GF-D8 (cell line): ENCODE results near the gene CFAP97D2.

Source experiments
- DNase-seq: peaks from one replicate; lab custom pipeline; 2025; lab: John Stamatoyannopoulos, UW

CFAP97D2 gene

DNA sequence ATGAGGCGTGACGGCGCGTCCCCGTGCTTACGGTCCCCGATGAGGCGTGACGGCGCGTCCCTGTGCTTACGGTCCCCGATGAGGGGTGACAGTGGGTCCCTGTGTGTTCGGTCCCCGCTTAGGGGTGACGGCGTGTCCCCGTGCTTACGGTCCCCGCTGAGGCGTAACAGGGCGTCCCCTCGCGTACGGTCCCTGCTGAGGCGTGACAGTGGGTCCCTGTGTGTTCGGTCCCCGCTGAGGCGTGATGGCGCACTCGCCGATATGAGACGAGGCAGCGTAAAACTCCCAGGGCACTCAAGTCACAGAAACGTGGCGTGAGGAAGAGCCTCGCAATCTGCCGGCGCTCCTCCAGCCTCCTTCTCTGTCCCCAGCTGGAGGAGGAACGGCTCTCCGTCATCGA is 20.9 kb downstream of the CFAP97D2 start:
- DNase-seq, result no peak

DNA sequence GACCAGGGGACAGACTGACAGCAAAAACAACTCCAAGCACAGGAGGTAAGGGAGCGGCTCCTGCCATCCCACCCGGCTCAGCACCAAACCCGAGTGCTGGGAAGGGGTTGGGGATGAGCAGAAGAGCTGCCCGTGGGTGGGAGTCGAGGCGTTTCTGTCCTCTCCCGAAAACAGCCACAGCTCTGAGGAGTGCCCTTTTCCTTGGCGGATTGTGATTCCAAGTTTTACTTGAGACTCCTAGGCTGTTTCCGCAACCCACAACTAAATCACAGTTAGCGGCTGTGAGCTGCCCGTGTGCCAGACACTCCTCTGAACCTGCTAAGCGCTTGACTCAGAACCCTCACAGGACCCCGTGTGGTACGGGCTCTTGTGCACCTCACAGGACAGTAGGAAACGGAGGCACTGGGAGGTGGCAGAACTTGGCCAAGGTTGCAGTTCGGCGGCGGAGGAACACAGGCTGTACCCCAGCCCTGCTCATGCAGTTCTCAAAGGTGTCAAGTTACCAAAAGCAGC is 21.4 kb downstream of the CFAP97D2 start:
- no peak for DNase-seq

DNA sequence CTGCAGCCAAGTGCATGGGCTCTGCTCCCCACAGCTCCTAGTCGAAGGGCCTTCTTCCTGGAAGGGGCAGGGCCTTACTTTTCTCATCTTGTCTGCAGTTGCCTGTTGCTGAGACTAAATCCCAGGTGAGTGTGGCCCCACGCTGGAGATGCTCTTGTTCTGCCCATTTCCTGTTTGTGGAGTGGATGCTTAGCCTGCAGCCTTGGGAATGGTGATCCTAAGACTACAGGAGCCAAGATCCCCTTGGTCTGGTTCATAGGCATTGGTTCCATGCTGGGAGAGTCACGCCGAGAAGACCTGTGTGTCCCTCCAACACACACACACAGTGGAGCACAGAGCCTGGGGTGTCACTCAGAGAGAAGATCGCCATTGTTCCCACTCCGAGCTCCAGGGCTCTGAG is 23.5 kb downstream of the CFAP97D2 start:
- no peak for DNase-seq

DNA sequence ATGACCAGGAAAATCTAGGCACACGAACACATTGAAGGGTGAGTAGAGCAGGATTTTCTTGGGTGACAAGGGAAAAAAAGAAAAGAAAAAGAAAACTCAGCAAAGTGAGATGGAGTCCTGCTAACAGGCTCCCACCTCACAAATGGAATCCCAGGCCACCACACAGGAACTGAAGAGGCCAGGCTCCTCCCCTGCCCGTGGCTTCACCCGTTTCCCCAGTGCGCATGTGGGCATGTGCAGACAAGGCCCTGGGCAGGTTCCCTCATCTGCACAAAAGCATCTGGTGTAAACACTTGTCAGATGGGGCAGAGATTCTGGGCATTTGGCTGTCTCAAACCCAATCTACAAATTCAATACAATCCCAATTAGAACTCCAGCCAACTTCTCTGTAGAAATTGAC is 24.5 kb downstream of the CFAP97D2 start:
- DNase-seq, result no peak

DNA sequence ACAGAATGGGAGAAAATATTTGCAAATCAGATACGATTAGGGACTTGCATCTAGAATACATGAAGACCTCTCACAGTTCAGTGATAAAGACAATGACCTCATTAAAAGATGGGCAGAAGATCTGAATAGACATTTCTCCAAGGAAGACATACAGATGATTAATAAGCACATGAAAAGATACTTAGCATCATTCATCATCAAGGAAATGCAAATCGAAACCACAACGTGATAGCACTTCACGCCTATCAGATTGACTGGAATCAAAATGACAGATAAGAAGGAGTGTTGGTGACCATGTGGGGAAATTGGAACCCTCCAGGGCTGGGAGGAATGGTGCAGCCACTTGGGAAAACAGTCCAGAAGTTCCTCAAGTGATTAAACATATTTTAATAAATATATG is 25.8 kb downstream of the CFAP97D2 start:
- DNase-seq, result no peak

DNA sequence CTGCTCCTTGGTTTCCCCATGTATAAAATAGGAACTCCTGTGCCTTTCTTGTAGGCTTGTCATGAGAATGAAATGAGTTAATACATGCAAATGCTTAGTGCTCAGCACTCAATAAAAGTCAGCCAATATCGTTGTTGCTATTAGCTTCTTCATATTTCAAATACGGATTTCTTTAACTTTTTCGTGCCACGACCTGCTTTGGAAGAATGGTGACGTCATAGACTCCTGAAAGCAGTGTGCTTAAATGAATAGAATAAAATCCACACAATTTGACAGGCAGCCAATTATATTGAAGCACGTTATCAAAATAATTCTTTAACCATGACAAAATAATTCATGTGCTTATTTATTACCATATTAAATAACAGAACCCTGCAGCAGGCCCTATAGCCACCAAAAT is 29.1 kb downstream of the CFAP97D2 start:
- no peak for DNase-seq

DNA sequence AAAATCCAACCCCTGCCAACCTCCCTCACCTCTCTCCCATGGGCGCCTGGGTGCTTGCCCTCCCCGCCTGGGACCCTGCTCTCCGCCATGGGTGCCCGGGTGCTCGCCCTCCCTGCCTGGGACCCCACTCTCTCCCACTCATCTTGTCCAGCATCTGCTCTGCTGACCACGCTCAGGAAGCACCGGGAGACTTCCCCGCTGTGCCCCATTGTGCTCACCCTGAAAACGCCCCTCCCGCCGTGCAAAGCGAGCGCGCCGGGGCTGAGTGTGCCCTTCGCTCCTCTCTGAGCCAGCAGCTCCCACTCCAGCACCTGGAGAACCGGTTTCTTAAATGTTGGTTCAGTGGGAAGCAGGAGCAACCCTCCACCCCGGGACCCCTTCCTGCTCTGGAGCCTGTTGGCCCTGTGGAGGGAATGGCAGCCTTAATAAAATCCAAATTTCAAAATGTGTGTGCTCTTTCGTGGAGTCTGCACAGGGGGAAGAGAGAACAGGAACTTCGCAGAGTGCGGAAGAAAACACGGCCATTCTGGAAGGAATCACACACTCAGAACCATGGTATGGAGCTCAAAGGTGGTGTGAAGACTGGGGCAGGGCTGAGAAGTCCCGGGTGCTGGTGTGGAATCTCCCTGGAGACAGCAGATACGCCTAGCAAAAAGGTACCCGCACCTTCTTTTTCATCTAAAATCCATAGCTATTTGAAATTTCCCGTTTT is 32.5 kb downstream of the CFAP97D2 start:
- no peak for DNase-seq

DNA sequence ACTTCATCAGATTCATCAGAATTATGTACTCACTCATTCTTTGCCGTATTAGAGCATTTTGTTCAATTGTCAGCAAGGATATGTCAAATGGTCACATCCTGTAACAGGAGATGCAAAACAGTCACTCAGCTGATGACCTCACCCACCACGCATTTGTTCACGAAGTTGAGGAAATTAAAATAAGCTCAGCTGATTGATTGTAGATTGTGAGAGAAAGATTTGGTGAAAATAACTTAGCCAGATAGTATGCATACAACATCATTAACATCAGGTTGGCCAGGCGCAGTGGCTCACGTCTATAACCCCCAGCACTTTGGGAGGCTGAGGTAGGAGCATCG is 33.1 kb downstream of the CFAP97D2 start:
- DNase-seq, result no peak

DNA sequence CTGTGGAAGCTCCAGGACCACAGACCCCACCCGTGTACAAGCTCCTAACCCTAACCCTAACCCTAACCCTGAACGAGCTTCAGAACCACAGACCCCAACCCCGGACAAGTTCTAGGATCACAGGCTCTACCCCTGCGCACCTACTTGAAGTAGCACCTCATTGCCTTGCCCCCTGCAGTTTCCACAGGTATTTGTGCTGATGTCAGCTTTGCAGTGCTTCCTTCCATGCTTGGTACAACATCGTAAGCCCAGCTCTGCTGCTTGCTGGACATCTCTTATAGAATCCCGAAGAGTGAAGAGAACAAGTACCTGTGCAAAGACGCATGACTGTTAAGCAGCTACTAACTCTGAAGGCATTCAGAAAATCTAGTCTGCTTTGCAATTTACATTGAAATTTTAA is 34.9 kb downstream of the CFAP97D2 start:
- DNase-seq, result no peak

DNA sequence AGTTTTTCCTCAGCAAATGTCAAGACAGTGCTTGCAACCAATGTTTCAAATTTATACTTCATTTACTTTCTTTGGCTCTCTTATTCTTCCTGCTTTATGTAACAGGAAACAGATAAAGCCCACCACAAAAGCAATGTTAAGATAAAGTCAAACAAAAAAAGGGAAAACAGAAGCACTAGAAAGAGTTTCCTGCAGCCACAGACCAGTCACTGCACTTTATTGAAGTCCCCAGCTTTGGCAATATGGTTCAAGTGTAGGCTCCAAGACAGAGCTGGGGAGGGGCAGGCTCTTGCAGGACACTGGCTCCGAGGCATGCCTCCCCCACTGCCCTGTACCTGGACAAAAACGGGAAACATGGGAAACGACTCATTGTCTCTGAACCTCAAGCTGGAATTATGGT is 40.3 kb downstream of the CFAP97D2 start:
- peak; percentile 59 for DNase-seq

DNA sequence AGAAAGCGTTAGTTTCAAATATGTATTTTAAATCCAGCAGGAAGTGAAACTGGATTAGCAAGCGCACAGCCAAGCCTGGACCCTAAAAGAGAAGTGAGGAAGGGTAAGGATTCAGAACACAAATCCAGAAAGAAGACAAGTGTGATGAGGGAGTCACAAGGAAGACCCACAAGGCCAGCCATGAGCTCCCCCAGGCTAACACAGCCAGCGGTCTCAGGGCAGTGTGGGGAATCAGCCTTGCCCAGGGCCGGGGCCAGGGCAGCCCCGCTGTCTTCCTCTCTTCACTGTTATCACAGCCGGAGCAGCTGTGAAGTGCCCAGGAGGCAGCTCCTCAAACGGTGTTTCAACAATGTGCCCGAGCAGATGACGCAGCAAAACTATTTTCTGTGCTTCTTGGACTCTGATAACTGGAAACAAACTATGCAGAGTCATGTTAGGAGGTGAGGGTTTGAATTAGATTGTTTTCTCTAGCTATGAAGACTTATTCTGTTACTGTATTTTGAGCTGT is 43.5 kb downstream of the CFAP97D2 start:
- DNase-seq, result peak; percentile 90

DNA sequence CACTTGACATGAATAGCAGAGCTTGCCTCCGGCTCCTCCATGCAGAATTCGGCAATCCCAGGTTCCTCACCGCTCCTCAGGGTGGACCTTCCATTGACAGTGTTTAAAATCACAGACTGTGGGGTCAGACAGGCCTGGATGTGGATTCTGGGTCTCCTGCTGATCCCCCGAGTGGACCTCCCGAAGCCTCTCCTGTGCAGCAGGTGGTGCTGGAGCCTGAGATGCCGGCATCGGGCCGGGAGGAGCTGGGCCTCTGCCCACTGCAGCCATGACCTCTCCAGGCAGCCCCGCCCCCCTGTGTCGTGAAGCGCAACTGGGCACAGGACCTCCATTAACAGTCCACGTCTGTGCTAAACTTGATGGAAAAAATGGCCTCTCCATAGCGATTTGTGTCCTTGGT is 45.1 kb downstream of the CFAP97D2 start:
- no peak for DNase-seq

DNA sequence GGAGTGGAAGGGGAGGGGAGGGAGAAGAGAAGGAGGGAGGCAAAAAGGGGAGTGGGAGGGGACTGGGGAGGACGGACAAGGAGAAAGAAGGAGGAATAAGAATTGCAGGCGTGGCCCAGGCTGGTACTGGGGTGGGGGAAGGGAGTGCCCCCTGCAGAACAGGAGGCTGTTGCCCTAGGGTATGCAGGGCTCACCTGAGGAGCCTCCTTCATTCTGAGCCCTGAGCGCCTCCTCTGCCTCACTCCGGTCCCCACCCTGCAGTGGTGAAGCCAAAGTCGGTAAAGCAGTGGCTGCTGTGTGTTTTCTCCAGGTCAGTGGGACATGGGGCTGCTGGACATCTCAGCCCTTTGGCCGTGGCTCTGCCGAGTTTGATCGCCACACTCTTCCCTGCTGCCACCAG is 46.6 kb downstream of the CFAP97D2 start:
- no peak for DNase-seq

DNA sequence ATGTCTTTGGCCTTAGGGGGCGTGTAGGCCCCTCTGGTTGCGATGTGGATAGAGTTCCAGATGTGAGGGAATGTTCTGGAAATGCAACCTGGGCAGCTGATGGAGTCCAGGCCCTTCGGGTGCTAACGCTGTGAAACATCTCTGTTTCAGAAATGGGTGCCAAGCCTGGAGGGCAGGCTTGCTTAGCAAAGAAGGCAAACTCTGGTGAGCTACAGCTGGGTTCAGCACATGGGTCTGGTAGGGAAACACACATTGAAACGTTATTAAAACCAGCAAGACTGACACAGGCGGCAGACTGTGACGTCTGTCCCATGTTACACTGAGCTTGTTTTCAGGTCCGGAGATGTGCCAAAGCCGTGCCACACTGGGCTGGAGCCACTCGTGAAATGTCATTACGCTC is 47.0 kb downstream of the CFAP97D2 start:
- no peak for DNase-seq

DNA sequence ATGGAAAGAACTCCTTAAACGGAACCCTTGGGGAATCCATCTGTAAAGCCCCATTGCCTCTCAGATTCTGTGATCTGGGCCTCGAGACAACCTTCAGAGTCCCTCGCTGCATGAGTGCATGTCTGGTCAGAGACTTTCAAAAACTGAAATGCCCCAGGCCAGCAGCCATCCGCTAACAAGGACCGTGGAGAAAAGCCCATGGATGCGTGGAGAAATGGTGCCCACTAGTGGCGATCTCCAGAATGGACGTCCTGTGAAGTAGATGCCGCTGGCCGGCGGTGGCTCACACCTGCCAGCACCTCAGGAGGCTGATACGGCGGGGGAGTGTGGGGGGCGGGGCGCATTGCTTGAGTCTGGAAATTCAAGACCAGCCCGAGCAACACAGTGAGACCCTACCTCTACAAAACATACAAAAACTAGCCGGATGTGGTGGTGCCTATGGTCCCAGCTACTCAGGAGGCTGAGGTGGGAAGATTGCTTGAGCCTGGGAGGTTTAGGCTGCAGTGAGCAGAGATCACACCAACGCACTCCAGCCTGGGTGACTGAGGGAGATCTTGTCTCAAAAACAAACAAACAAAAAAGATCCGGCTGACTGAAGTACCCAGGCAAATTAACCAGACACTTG is 47.8 kb downstream of the CFAP97D2 start:
- DNase-seq, result peak; percentile 48

DNA sequence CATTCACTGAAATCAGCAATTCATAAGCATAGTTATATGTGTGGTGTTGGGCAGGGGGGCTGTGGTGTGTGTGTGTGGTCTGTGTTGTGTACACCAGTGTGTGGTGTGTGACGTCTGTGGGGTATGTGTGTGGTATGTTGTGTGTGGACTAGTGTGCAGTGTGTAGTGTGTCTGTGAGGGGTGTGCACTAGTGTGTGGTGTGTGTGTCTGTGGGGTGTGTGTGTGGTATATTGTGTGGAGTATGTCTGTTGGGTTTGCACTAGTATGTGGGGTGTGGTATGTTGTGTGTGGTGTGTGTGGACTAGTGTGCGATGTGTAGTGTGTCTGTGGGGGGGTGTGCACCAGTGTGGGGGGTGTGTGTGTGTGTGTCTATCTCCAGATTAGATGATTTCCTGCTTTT is 48.5 kb downstream of the CFAP97D2 start:
- DNase-seq, result no peak

DNA sequence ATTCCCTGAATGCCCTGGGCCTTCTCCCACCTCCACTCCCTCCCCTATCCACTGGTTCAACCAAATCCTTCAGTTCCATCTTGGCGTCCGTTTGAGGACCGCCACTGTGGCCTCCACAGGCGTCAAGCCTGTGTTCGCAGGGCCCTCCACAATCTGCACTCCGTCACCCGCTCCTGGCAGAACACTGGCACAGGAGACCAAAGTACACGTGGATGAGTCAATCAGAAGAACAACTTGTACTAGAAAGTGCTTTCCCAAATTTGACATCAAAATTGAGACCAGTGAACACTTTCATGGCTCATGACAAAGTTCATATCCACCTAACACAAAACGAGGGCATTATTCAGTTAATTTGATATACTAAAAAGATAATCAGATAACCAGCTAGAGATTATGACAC is 49.1 kb downstream of the CFAP97D2 start:
- no peak for DNase-seq

DNA sequence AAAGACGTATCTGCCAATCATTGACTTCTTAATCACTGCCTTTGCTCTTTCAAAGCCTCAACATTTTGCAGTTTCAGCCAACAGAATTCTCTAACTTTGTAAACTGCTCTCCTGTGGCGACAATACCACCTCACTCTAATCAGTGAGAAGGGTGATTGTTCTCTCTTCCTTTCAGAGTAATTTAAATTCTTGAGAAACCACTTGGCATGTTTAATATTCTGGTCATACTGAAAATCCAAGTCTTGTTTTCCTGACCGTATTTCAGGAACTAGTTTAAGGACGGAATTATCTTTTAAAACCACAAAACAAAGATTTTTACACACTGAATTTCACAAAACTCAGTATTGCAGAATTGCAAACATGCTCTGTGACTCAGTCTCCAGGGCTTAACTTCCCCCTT is 50.4 kb downstream of the CFAP97D2 start:
- DNase-seq, result no peak

DNA sequence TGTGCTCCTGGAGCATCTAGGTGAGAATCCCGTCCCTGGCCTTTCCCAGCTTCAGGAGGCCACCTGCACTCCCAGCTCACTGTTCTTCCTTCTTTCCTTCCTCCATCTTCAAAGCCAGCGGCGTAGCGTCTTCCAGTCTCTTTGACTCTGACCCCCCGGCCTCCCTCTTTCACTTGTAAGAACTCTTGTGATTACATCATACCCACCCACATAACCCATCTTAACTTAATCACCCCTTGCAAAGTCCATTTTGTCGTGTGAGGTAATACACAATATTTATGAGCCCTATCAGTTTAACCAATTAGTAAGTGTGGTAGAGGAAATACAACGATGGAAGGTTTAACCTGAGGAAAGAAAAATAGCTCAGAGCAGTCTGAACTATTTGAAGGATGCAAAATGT is 51.1 kb downstream of the CFAP97D2 start:
- DNase-seq, result no peak

DNA sequence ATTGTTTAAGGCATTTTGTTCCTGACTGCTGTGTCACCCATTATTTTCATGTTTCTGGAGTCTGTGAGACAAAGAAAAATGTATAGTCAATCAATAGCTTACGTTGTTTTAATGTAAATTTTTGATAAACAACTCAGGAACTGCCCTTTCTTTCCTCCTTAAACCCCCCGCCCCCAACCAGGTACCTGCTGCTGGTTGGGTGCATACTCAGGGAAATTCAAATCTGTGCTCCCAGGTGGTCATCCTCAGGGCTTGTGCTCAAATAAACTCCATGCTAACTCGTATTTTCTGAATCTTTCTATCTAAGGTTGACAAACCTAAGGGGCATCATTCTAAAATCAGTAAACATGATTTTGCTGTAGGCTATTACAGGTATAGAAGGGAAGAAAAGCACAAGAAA is 51.5 kb downstream of the CFAP97D2 start:
- no peak for DNase-seq

DNA sequence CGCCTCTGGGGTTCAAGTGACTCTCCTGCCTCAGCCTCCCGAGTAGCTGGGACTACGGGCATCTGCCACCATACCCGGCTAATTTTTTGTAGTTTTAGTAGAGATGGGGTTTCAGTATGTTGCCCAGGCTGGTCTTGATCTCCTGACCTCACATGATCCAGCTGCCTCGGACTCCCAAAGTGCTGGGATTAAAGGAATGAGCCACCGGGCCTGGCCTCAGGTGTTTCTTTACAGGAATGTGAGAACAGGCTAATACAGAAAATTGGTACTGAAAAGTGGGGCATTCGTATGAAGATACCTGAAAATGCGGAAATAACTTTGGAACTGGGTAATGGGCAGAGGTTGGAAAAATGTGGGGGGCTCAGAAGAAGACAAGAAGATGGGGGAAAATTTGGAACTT is 52.8 kb downstream of the CFAP97D2 start:
- DNase-seq, result no peak

DNA sequence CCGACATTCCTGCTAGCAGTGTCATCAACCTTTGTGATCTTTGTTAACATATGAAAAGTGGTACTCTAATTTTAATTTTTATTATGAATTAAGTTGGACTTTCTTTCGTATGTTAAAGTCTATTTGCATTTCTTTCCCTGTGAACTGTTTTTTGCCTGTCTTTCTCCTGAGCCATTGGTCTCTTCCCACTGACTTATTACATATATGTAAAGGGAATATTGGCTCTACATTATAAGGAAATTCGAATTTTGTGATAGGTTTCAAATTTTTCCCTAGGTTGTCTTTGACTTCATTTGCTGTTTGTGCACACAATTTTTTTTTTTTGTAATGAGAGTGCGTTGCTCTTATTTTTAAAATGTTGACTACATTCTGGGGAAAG is 55.2 kb downstream of the CFAP97D2 start:
- DNase-seq, result no peak

DNA sequence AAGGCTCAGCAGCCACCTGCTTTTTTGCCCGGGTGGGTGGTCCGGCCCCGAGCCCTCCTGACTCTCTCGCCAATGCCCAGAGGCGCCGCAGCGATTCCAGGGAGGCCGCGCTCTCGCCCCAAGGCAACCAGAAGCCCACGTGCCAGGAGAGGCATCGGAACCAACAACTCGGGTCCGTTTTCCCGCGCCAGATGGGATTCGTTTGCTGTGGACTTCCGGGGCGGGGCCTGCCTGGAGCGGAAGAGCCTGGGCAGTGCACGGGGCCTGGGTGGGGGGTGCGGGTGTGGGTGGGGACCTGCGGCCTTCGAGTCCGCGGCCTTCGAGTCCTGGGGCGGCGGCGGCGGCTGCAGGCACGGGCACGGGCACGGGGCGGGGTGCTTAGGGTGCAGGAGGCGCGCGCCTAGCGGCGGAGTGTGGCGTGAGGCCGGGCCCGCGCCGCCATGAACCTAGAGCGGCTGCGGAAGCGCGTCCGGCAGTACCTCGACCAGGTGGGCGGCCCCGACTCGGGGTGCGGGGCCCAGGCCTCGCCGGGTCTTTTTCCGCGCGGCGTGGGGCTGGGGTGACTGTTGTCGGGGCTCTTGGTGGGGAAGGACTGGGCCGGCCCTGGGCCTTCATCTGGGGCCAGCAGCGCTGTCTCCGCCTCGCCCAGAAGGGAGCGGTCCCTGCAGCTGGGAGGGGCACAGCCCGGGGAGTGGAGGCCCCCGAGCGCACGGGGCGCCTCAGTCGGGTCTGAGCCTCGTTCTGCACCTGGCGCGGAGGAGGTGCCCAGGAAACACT is 55.8 kb downstream of the CFAP97D2 start, which contains the start of gene CDC16:
CDC16 (plus strand) TSS at position 253 of the 777 bp plus-strand sequence; CDS start at position 441, 188 bp downstream.
- peak; percentile 82 for DNase-seq
